Measurements from ENCODE around the gene C19orf18.

- TF ChIP-seq YY1 (IDR thresholded peaks at IDR 0.05; ENCODE audit: insufficient read depth, insufficient read length), result no peak
- TF ChIP-seq ZNF274 (IDR thresholded peaks at IDR 0.05; ENCODE audit: low read depth, low read length), result no peak
These were observed 59.8 kb downstream of the C19orf18 start for GRCh38 chr19:57914531-57914930.

All from NT2/D1 (cell line).